Amniotic stem cell (primary cell): ENCODE data around the gene MXI1.

ENCODE experiments used
- DNase-seq: peaks from one replicate; lab custom pipeline; 2025; lab: John Stamatoyannopoulos, UW

MXI1 gene

DNA sequence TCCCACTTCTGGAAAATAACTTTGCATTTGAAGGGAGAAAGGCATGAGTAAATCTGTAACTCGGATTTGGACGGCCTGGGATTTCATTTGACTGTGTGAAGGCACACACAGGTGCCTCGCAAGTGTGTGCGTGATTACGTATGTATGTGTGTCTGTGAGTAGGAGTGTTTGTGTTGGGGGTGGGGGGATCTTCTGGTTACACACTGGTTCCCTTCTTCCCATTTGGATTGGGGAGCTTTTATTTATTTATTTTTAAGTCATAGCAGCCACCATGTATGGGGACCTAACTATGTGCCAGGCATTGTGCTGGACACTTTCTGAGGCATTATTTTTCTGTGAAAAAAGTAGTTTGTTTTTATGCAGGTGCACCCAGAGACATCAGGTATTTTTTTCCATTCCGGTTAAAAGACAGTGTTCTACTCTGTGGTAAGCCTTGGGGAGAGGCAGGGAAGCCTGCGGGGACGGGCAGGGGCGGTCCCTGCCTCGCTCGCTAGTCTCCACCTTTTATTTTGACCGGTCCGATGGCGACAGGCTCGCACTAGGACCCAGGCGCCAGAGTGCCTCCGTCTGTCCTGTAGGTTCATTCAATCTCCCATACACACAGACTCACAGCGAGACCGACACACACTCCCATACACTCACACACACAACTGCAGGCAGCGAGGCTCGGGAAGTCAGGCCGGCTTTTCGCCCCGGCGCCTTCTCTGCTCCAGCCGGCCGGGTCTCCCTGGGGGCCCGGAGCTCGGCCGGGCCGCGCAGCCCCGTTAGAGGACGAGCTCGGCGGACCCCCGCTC lies at the start of gene MXI1:
MXI1 (plus strand) TSS at position 595 of the 794 bp plus-strand sequence. CDS start 204 bp downstream, outside the sequence.
- DNase-seq = peak; percentile 35

DNA sequence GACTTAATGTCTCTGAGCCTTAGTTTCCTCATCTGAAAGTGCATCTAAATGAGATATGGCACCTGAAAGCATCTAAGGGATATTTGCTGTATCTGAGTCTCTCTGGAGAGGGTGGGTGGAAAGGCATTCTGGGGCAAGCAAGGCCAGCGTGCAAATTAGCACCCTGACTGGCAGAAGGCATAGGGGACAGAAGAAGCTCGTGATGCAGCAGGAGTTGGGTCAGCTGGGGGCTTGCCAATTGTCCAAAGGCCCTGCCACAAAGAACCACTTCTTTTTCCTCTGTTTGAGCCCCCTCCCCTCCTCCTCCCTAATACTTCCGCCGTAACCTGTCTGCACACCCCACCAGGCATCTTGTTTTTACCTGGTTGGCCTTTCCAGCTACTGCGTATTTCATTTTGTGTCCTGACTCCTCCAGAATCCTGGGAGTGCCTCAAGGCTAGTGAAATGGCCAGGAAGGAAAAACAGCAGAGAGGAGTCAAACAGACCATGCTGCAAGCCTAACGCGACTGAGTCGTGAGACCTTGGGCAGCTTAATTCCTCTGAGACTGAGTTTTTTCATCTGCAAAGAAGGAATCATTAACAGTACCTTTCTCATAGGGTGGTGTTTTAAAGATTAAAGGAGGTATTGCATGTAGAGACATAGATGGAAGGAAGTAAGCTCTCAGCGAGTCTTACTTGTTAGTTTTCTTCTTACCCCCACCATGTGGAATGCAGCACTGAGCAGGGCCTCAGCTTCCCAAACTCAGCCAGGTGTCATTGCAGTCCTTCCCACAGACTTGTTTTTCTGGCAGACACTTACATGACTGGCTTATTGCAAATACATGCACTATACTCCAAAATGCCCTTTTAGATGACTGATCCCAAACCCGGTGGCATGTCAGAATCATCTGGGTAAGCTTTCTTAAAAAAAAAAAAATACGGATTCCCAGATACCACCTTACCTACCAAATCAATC lies 49.1 kb upstream of the MXI1 start:
- DNase-seq = no peak

DNA sequence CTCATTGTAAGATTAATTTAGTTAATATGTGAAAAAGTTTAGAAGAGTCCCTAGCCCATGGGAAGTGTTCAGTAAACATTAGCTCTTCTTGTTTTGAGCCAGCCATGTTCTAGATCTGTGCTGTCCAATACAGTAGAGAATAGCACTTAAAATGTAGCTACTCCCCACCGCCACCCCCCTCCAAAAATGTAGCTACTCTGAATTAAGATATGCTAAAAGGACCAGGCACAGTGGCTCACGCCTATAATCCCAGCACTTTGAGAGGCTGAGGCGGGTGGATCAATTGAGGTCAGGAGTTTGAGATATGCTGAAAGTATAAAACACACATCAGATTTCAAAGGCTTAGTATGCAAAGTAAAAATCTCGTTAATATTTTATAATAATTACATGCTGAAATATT lies 47.3 kb upstream of the MXI1 start:
- DNase-seq = no peak

DNA sequence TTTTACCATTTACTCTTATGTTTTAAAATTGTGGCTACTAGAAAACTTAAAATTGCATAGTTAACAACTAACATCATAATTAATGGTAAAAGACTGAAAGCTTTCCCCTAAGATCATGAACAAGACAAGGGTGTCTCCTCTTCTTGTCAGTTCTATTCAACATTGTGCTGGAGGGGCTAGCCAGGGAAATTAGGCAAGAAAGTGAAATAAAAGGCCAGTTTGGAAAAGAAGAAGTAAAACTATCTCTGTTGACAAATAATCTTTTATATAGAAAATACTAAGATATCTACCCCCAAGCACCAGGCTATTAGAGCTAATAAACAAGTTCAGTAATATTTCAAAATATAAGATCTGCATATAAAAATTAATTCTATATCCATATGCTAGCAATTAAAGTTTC lies 46.9 kb upstream of the MXI1 start:
- no peak for DNase-seq

DNA sequence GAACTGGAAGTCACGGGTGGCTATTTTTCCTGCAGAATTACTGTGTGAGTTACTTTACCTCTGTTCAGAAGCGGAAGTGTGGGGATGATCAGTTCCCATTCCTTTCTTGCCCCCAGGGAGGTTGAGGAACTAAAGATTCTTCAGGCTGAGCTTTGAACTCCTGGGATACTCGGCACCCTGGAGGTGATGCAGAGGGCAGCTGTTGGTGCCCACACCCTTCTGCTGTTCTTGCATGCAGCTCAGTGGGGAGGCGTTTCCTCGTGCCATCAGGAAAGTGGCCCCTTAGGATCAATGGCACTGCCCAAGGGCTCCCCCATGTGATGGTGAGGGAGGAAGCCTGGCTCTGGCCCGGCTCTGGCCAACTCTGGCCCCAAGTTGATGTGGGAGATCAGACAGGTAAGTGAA lies 44.7 kb upstream of the MXI1 start:
- DNase-seq = no peak

DNA sequence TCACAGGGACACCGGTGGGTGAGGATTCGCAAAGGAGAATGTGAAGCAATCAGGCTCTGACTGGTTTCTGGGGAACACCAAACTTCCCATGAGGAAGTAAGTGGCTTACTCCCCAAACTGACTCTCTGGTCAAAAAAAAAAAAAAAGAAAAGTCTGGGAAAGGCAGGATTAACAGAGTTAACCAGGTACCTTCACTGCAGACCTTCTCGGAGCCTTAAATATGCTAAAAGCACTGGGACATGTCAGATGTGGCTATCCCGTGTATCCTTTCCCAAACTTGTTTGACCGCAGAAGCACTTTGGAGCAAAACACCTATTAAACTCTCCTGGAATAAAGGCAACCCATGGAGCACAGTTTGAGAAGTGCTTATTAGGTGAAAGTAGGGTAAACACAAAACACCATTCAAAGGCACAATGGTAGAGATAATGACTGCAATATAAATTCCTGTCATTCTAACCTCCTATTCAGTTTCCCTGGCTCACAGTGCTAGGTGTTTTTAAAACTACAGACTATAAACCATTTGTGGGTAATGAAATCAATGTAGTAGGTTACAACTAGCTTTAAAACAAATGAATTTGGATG lies 44.1 kb upstream of the MXI1 start:
- DNase-seq = no peak

DNA sequence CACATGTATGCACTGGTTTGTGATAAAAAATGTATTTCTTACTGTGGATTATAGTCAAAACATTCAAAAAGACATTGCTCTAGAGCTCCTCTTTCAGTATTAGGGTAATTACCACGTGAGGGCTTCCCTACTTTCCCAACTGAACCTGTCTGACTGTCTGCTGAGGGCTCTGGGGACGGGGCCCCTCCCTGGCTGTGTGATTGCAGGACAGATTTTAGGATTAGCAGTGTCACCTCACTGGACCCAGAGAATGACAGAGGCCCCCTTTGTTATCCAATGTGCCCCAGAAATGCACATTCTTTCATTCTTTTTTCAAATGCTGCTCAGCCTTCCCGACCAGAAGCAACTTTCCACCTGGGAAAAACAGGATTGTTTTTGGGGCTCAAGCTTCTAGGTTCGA lies 43.6 kb upstream of the MXI1 start:
- no peak for DNase-seq

DNA sequence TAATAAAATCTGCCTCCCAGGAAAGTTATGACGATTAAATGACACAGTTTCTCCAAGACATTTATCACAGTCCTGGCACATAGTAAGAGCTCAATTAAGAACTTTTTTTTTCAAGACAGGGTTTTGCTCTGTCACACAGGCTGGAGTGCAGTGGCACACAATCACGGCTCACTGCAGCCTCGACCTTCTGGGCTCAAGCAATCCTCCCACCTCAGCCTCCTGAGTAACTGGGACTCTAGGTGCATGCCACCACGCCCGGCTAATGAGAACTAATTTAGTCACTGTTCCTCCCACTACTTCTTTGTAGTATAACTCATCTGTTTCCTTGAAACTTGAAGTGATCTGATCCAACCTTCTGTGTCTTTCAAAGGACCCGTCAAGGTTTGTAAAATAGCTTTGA lies 42.2 kb upstream of the MXI1 start:
- DNase-seq = no peak

DNA sequence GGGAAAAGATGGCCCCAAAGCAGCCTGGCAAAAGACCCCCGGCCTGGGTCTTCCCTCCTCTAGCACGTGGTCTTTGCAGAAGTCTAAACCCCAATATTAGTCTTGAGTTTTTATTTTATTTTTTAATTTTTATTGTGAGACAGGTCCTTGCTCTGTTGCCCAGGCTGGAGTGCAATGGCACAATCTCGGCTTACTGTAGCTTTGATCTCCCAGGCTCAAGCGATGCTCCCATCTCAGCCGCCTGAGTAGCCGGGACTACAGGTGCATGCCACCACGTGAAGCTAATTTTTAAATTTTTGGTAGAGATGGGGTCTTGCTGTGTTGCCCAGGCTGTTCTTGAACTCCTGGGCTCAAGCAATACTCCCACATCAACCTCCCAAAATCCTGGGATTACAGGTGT lies 40.3 kb upstream of the MXI1 start:
- no peak for DNase-seq

DNA sequence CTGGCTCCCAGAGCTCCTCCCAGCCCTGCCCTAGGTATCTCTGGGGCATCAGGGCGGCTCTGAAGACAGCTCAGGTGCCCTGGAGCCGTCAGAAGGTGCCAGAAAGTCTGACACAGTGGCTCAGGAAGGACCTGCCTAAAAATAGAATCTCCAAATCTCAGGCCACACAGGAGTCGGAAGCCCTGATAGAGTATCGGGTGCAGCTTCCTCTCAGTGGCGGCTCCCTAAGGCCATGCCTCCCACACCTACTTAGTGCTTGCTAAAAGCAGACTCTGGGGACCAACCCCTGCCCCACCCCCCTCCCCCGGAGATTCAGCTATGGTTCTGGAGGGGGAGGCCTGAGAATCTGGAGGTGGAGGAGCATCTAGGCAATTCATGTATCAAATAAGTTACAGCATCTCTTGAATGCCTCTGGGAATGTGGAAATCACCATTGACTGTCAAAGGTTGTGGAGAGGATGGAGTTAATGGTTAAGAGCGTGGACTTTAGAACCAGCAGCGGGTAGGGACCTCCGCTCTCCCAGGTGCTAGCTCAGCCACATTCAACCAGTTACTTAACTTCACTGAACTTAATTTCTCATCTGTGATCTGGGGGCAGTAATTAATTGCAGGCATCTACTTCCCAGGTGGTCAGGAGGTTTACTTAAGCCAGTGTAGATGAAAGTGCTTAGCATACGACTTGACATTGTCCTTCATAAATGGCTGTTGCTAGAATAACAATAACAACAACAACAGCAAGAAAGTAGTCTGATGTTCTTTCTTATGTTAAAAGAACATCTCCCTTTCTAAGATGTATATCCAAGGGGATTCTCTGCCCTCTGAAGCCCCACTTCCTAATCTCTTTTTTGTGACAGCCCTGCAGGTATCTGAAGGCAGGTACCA lies 38.6 kb upstream of the MXI1 start:
- DNase-seq = no peak

DNA sequence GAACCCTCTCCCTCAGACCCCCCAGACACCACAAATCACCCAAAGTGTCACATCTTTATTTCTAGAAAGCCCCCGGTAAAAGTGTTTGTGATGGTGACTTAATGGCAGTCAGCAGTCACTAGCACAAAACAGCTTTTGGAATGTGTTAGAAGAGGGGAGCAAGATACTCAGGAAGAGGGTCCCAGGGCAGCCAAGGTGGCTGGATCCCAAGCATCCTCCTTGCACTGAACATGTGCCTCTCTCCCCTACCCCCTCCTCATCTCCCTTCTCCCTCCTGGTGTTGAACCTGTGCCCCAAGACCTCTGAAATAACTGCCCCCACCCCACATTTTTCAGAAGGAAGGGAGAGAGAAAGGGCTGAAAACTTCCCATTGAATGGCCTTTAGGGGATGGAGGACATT lies 37.8 kb upstream of the MXI1 start:
- no peak for DNase-seq

DNA sequence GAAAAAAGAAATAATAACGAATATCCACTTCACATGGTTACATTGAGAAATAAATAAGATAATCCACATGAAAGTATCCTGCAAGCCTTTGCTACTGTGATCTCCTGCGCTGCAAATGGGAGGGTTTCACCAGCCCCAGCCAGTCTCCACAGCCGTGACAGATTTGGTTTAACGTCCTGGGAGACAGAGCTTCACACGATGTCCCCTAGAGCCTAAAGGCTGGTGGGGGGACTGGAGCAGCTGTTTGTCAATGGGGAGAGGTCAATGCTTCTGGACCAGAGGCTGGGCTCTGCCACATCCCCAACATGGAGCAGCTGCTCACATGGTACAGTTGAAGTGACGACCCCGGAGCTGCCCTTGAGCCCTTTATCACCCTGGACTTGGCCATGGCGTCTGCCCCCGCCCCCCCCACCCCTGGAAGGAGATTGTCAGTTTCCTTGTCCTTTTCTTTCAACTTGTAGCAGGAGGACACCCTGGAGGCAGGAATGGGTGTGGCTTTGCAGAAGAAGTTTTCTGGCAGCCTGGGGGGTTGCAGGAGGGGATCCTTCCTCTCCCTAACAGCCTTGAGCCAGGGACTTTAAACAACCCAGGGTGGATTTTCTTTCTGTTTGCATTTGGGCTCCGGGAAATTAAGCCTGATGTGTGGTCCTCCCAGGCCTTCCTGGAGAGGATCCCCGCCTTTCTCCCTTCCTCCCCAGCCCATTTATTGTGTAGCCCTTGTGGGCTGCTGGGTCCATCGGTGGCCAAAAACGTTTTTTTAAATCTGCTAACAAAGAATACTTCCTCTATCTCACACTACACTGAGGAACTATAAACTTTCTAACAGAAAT lies 37.0 kb upstream of the MXI1 start:
- no peak for DNase-seq

DNA sequence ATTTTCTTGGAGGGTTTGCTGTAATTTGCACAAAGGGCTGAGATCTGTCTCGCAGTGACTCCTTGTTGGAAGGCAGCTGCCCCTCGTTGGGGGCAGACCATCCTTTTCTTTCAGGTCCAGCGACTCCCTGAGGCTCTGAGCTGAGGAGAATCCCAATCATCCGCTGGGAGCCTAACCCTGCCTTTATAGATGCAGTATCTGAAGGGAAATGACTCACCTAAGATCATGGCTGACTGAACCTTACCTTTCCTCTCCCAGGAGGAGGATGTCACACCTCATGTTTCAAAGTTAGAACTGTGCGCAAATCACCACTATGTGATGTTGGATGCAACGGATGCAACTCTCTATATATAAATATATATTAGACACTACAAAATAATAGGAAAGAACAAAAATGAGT lies 36.4 kb upstream of the MXI1 start:
- no peak for DNase-seq

DNA sequence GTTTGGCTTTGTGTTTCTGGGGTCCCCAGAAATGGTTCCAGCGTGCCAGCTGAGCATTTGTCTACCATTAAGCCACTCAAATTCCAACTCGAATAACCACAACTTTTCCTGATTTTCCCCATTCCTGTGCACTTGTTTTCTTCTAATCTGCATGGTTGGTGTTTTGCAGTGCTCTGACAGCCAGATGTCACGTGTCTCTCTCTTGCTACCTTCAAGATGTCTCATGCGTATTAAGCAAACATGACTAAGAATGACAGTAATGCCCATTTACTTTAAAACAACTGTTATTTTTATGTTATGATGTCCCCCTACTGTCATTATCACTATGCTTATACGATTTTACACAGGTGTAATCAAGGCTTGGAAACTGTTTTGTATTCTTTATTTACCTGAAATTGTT lies 35.2 kb upstream of the MXI1 start:
- DNase-seq = no peak

DNA sequence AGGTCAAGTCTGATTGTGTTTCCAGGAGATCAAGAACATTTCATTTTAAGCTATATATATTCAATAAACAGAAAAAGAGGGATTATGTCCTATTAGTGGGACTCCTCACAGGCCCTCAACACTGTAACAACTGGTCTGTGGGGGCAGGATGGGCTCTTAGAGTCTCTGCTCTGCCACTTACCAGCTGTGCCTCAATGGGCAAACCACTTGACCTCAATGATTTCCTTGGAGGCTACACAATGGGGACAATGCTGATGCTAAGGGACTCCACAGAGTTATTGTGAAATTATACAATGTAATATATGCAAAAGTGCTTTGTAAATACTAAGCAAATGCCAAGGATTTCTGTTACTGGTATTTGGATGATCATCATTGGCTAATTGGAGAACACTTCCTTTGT lies 33.2 kb upstream of the MXI1 start:
- DNase-seq = no peak

DNA sequence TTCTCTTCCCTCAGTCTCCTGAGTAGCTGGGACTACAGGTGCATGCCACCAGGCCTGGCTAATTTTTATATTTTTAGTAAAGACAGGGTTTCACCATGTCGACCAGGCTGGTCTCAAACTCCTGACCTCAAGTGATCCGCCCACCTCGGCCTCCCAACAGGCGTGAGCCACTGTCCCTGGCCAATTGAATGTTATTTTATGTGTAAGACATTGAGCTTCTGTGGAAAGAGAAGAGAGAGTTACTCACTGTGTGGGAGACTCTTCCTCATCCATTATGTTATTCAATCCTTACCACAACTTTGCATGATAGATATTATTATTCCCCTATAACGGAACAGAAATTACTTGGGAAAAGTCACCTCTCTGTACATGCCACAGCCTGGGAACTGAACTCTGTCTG lies 32.6 kb upstream of the MXI1 start:
- DNase-seq = no peak

DNA sequence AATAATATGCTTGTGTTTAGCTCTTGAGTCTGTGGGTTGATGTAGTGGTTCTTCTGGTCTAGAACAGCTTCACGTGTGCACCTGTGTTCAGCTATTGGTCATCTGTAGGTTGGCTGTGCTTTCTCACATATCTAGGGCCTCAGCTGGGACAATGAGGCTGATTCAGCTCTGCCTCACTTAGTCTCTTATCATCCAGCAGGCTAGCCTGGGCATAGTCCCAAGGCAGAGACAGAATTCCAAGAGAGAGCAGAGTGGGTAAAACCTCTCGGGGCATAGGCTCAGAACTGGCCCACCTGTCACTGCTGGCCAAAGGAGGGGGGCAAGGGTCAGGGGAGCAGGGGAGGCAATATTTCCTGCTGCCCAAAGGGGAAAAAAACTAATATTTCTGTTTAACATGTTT lies 32.0 kb upstream of the MXI1 start:
- DNase-seq = no peak

DNA sequence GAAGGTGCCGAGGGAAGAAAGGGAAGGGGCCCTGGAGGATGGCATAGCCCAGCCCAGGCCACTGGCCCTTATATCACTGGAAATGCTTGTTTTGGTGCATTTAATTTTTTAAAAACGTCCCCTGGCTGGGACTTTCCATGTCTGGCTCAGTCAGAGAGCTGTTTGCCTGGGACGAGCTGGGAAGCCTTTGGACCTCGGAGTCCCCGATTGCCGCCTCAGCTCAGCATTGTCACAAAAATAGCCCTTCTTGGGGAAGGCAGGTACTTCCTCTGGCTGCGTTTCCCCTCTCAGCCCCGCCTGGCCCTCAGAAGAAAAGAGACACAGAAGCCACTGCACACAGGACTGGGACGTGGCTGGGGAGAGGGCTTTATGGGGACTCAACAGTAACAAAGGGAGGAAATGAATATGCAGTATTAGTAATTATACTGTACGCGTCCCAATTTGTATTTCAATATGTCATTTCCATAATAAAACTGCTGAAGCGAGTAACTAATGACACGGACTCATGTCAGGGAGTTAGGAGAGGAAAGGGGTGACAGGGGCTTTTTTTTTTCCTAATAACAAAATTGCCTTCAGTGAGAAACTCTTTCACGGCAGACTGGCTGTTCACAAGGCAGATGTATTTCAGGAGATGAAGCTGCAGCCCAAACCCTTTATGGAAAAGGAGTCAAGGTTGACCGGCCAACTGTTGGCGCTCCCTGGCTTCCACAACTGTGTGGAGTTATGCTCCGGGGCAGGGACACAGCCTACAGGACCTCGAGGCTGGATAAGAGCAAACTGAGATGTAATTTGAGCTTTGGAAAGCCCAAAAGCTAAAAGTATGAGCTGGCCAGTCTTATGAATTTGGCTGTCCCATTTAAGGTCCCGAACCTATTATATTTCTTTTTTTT lies 31.0 kb upstream of the MXI1 start:
- no peak for DNase-seq

DNA sequence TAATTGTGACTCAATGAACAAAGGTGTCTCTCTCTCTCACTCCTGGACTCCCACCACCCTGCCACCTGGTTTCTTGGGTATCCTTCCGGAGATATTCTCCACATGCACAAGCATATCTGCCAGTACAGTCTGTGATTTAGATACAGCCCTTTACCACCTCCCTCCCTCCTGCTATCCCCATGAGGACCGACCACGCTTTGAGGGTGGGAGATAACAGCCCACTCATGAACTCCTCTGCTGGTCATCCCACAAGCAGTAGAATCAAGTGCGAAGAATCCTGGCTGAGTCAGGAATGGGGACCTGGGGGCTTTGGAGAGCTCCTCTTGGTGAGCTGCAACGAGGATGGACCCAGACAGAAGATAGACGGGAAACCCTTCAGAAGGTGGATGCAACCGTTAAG lies 28.2 kb upstream of the MXI1 start:
- DNase-seq = no peak

DNA sequence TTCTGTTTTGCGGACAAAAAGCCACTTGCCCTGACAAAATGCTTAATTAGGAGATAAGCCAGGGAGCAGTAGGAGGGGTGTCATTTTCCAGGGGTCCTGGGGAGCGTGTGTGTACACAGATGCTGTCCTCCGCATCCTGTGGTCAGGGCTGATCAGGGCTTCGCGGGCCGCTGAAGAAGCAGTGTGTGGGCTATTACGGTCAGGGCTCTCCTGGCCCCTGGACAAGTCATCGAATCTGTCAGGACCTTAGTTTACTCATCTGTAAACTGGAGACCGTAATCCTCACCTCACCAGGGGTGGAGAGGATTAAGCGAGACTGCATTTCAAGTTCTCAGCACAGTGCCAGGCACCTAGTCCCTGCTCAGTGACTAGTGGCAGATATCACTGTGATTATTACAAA lies 26.0 kb upstream of the MXI1 start:
- DNase-seq = no peak
